HCT116 (cell line): ENCODE data around the gene CFD. TPM values are rescaled to one million over a fixed set of nuclear protein-coding genes. Genes with fewer than 3 reads are reported as not detected.

Source experiments
- ATAC-seq: fragments of 200-7000 bp; cut with Tn5 transposase; 2 replicates; pipeline ENCODE4 v1.9.1; 2020; ENCODE audit warnings: mild to moderate bottlenecking, moderate library complexity
- BruUV-seq: library from RNA; stranded (reverse); fragments of 400-500 nt; replicated peaks from 2 replicates; lab custom pipeline; 2021; lab: Mats Ljungman, UMichigan
- CTCF ChIA-PET: fragments of 300-600 bp; sonication (Branson Sonifier 250); formaldehyde crosslinking; loops from one replicate; lab custom pipeline; 2021; ENCODE audit warnings: antibody characterized with exemption; lab: Charles Lee
- POLR2A ChIA-PET: fragments of 300-600, 350-600 bp; sonication (Branson Sonifier 250); formaldehyde crosslinking; loops from one replicate; lab custom pipeline; 2021; ENCODE audit warnings: antibody characterized with exemption; lab: Charles Lee
- RAD21 ChIA-PET, 2 experiments: fragments of 300-600 bp; sonication (Branson Sonifier 250); formaldehyde crosslinking; loops; one replicate each; lab custom pipeline; 2023; ENCODE audit warnings: low total read pairs in 2 of 2; ENCODE audit not compliant: uncharacterized antibody in 2 of 2, unreplicated experiment in 2 of 2, low non-redundant PET in 1 of 2; lab: Charles Lee
- DNase-seq: peaks from one replicate; pipeline ENCODE4 v3.0.0-alpha.2; 2010; ENCODE audit warnings: low read depth, low spot score
- H2AFZ ChIP-seq: fragments of 200-600 bp; shearing (Covaris generic), sonication (generic); 2 replicates; pipeline ENCODE4 v1.6.1; 2017; ENCODE audit warnings: low read depth, mixed run types, mixed read lengths, antibody characterized with exemption, low read length; ENCODE audit not compliant: poor library complexity, severe bottlenecking
- H3K27ac ChIP-seq: 2 replicates; pipeline ENCODE4 v1.5.1; 2012; ENCODE audit warnings: low read depth, low read length
- H3K27me3 ChIP-seq: fragments of 200-600 bp; sonication (generic); 2 replicates; pipeline ENCODE4 v1.6.1; 2016; ENCODE audit warnings: mixed run types, low read length, mixed read lengths; ENCODE audit not compliant: insufficient read depth
- H3K36me3 ChIP-seq, 2 experiments: fragments of 200-500 bp in 1 of 2; fragments of 200-600 bp in 1 of 2; sonication (Bioruptor generic) in 1 of 2; sonication (generic) in 1 of 2; 2 replicates each; pipeline versions ENCODE4 v1.5.1 to v1.6.1; 2014 to 2016; ENCODE audit warnings: low read length in 2 of 2, inconsistent platforms in 1 of 2, mixed read lengths in 1 of 2, mixed run types in 1 of 2; ENCODE audit not compliant: insufficient read depth in 2 of 2, control insufficient read depth in 1 of 2
- H3K4me1 ChIP-seq, 2 experiments: fragments of 200-600 bp in 1 of 2; sonication (generic) in 1 of 2; 2 replicates each; pipeline versions ENCODE4 v1.5.1 to v1.6.1; 2012 to 2017; ENCODE audit warnings: low read length in 2 of 2, inconsistent platforms in 1 of 2, mild to moderate bottlenecking in 1 of 2, mixed read lengths in 1 of 2, mixed run types in 1 of 2, moderate library complexity in 1 of 2; ENCODE audit not compliant: insufficient read depth in 2 of 2, control insufficient read depth in 1 of 2
- H3K4me2 ChIP-seq: fragments of 200-600 bp; sonication (generic); 2 replicates; pipeline ENCODE4 v1.6.1; 2017; ENCODE audit warnings: mixed run types, low read length, mixed read lengths
- H3K4me3 ChIP-seq, 2 experiments: fragments of 200-600 bp in 1 of 2; sonication (generic) in 1 of 2; replicated peaks in 1 of 2; 2 replicates each; pipeline ENCODE4 v1.5.1; 2011 to 2016; ENCODE audit warnings: low read length in 2 of 2, control low read depth in 1 of 2, low read depth in 1 of 2, mild to moderate bottlenecking in 1 of 2, mixed read lengths in 1 of 2, mixed run types in 1 of 2
- H3K79me2 ChIP-seq: fragments of 200-600 bp; sonication (generic); 2 replicates; pipeline ENCODE4 v1.6.1; 2017; ENCODE audit warnings: mild to moderate bottlenecking, mixed run types, low read length, moderate library complexity, mixed read lengths; ENCODE audit not compliant: insufficient read depth
- H3K9ac ChIP-seq: fragments of 200-600 bp; sonication (generic); 2 replicates; pipeline ENCODE4 v1.6.1; 2016; ENCODE audit warnings: low read length, mixed read lengths
- H3K9me2 ChIP-seq: fragments of 200-600 bp; sonication (generic), shearing (Covaris generic); 2 replicates; pipeline ENCODE4 v1.6.1; 2017; ENCODE audit warnings: mixed run types, mild to moderate bottlenecking, moderate library complexity; ENCODE audit not compliant: insufficient read depth
- H3K9me3 ChIP-seq, 2 experiments: fragments of 200-500 bp in 1 of 2; fragments of 200-600 bp in 1 of 2; sonication (Bioruptor generic) in 1 of 2; sonication (generic) in 1 of 2; 2 replicates each; pipeline ENCODE4 v1.6.1; 2014 to 2017; ENCODE audit warnings: low read length in 2 of 2, mixed read lengths in 2 of 2, inconsistent platforms in 1 of 2, low read depth in 1 of 2, mild to moderate bottlenecking in 1 of 2, mixed run types in 1 of 2, moderate library complexity in 1 of 2; ENCODE audit not compliant: control insufficient read depth in 1 of 2, insufficient read depth in 1 of 2
- H4K20me1 ChIP-seq: fragments of 200-600 bp; sonication (generic), shearing (Covaris generic); 2 replicates; pipeline ENCODE4 v1.6.1; 2017; ENCODE audit warnings: mixed run types, mild to moderate bottlenecking, moderate library complexity; ENCODE audit not compliant: insufficient read depth
- POLR2A ChIP-seq: IDR thresholded peaks from 2 replicates; pipeline ENCODE4 v1.7.0; 2011; ENCODE audit warnings: borderline replicate concordance; ENCODE audit not compliant: insufficient read depth, insufficient read length; ENCODE audit errors: extremely low read depth
- SIN3A ChIP-seq: IDR thresholded peaks from 2 replicates; pipeline ENCODE4 v1.6.1; 2012; ENCODE audit warnings: low read depth
- ZFX ChIP-seq: fragments of 450-650 bp; IDR thresholded peaks from 2 replicates; pipeline ENCODE4 v1.6.1; 2017
- intact Hi-C: fragments of 100-400 bp; cut with micrococcal nuclease; formaldehyde crosslinking; loops from 2 replicates; pipeline ENCODE4 v1.10.0; 2022
- total RNA-seq: library from RNA; stranded (reverse); gene quantifications from one replicate; pipeline ENCODE4 v1.2.1, GENCODE V29; 2021; ENCODE audit not compliant: unreplicated experiment

Gene CFD
- total RNA-seq, 1 experiment from 2014 or later = 80.2 TPM

DNA sequence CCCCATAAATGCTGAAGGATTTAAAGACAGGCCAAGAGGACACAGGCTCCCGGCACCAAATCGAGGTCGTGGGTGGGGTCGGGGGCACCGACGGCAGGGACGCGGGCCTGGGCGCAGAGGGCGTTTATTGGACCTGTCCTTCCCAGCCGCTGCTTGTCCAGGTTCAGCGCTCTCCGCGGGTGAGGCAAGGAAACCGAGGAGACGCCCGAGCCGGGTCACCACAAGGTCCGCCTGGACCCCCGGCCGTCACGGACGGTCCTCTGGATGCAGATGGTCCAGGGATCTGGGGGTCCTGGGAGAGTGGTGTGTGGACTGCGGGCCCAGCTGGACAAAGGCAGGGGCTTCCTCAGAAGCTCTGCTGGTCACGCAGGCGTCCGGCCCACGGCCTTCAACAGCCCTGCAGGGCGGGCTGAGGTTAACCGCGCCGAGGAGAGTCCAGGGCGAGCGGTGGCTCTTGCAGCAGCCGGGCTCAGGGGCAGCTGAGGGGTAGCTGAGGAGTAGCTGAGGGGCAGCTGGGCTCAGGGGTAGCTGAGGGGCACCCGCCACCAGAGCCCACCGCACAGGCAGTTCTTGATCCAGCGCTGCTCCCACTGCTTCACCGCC, 8.5 kb downstream of the CFD start:
- Histone ChIP-seq H3K4me1 (peaks cover 16 to 28% of the 10 kb centered on the region in 2 experiments), H3K27me3 (no peaks in the 10 kb centered on the region), H2AFZ (no peak overlapping the region), H3K9ac (no peak overlapping the region), H3K4me3 (no peak overlapping the region), H3K36me3 (peaks cover 5 to 15% of the 10 kb centered on the region in 2 experiments; a peak in 2 of 4 replicates), H3K9me3 (no peaks in the 10 kb centered on the region), H3K27ac (peak overlapping the region; percentile 79; the same call in 1 of the 2 replicates), H3K4me2 (no peak overlapping the region), H3K79me2 (no peaks in the 10 kb centered on the region), H3K9me2 (no peaks in the 10 kb centered on the region), H4K20me1 (no peaks in the 10 kb centered on the region)
- BruUV-seq = TSS peak; percentile 67
- RAD21 ChIA-PET = no interaction called here
- DNase-seq (no peak), ATAC-seq (0 out of 2 replicates have a peak, but pooled peaks have one; percentile 0)
- POLR2A ChIA-PET = no interaction called here
- no peak for TF ChIP-seq SIN3A
- intact Hi-C loops = no loop called here
- CTCF ChIA-PET = no interaction called here

DNA sequence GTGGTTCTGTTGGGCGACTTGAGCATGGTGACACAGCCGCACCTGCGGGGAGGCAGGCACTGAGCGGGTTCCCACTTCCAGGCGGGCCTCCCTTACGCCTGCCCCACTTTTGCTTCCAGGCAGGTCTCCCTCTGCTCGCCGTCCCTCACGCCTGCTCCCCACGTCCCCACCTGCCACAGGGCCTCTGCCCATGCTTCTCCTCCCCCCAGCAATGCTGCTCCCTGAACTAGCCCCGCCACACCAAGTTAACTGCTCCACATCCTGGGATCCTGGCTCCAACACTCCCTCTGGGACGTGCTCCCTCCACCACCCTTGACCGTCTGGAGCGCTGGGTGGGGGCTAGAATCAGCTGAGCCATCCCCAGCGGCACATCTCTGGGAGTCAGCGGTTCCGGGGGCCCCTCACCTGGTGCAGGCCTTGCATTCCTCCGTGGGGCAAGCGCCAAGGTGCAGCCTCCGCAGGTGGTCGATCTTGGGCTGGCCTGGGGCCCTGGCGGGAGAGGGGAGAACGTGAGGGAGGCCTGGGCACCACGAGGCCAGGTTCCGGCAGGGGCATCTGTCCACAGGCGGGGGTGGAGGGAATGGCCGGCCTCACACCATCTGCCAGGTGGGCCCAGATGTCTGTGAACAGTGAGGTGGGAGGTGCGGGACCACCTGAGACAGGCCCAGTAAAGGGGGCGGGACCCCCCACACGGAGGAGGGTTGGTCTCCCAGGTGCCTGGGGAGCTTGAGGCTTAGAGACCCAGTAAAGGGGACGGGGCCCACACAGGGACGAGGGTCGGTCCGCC, 9.2 kb downstream of the CFD start:
- CTCF ChIA-PET = no interaction called here
- TF ChIP-seq ZFX (no peak), POLR2A (peak; percentile 50)
- Histone ChIP-seq H3K4me2 (peak overlapping the region; percentile 53), H3K9ac (peak overlapping the region; percentile 62), H3K4me1 (peaks cover 19 to 33% of the 10 kb centered on the region in 2 experiments), H3K27me3 (no peaks in the 10 kb centered on the region), H3K9me2 (no peaks in the 10 kb centered on the region), H3K27ac (peak overlapping the region; percentile 79), H3K79me2 (no peaks in the 10 kb centered on the region), H2AFZ (no peak overlapping the region), H4K20me1 (no peaks in the 10 kb centered on the region), H3K36me3 (peaks cover 5 to 15% of the 10 kb centered on the region in 2 experiments; a peak in 2 of 4 replicates), H3K4me3 (no peak overlapping the region), H3K9me3 (no peaks in the 10 kb centered on the region)
- POLR2A ChIA-PET = no interaction called here
- ATAC-seq (0 out of 2 replicates have a peak, but pooled peaks have one; percentile 1), DNase-seq (no peak)
- RAD21 ChIA-PET = no interaction called here
- intact Hi-C loops = no loop called here
- BruUV-seq = no TSS peak
